Common myeloid progenitor, CD34-positive (primary cell): ENCODE measurements around the gene NCF4. TPM values are rescaled to one million over a fixed set of nuclear protein-coding genes. Genes with fewer than 3 reads are reported as not detected.
A peak's percentile ranks its signal among the peaks of the same experiment; 100 is the strongest.

Experiments
- CTCF ChIA-PET: fragments of 350-600 bp; sonication (Branson Sonifier 250); formaldehyde crosslinking; loops from one replicate; lab custom pipeline; 2021; ENCODE audit warnings: antibody characterized with exemption; lab: Charles Lee
- POLR2A ChIA-PET: fragments of 350-600 bp; sonication (Branson Sonifier 250); formaldehyde crosslinking; loops from one replicate; lab custom pipeline; 2021; ENCODE audit warnings: antibody characterized with exemption; lab: Charles Lee
- DNase-seq, 3 donors: peaks; one replicate each; pipeline versions ENCODE4 v3.0.0 to v3.0.0-alpha.2; 2013
- H3K27ac ChIP-seq, 2 experiments: 1 replicate in 1 of 2; 2 replicates in 1 of 2; pipeline ENCODE4 v1.7.0; 2013; ENCODE audit warnings: inconsistent platforms in 2 of 2, low read length in 2 of 2, mild to moderate bottlenecking in 2 of 2, low read depth in 1 of 2, moderate library complexity in 1 of 2; ENCODE audit not compliant: severe bottlenecking in 2 of 2, insufficient read depth in 1 of 2, poor library complexity in 1 of 2
- H3K27me3 ChIP-seq, 5 experiments: replicated peaks in 2 of 5; 1 replicate in 3 of 5; 2 replicates in 2 of 5; pipeline versions ENCODE4 v1.6.1 to v1.7.0; 2013; ENCODE audit warnings: low read length in 4 of 5, mild to moderate bottlenecking in 2 of 5, moderate library complexity in 2 of 5, inconsistent platforms in 1 of 5; ENCODE audit not compliant: insufficient read depth in 5 of 5, control insufficient read depth in 4 of 5
- H3K36me3 ChIP-seq, 4 experiments: 1 replicate in 2 of 4; 2 replicates in 2 of 4; pipeline versions ENCODE4 v1.6.1 to v1.7.0; 2013; ENCODE audit warnings: low read length in 3 of 4, control low read depth in 1 of 4, mild to moderate bottlenecking in 1 of 4; ENCODE audit not compliant: control insufficient read depth in 4 of 4, insufficient read depth in 4 of 4
- H3K4me1 ChIP-seq, 4 experiments: 1 replicate in 3 of 4; 2 replicates in 1 of 4; pipeline versions ENCODE4 v1.6.1 to v1.7.1; 2013; ENCODE audit warnings: low read length in 3 of 4, mild to moderate bottlenecking in 3 of 4, control low read depth in 1 of 4, inconsistent platforms in 1 of 4, moderate library complexity in 1 of 4; ENCODE audit not compliant: control insufficient read depth in 4 of 4, insufficient read depth in 4 of 4; ENCODE audit errors: control extremely low read depth in 1 of 4
- H3K4me3 ChIP-seq, 7 experiments: 1 replicate in 4 of 7; 2 replicates in 3 of 7; pipeline versions ENCODE4 v1.5.1 to v1.7.0; 2013; ENCODE audit warnings: mild to moderate bottlenecking in 7 of 7, low read length in 6 of 7, moderate library complexity in 6 of 7, inconsistent platforms in 2 of 7, low read depth in 2 of 7, control low read depth in 1 of 7; ENCODE audit not compliant: insufficient read depth in 4 of 7, control insufficient read depth in 1 of 7; ENCODE audit errors: extremely low read depth in 1 of 7
- H3K9me3 ChIP-seq, 5 experiments: 1 replicate in 4 of 5; 2 replicates in 1 of 5; pipeline versions ENCODE4 v1.6.1 to v1.7.1; 2013; ENCODE audit warnings: low read length in 4 of 5, mild to moderate bottlenecking in 2 of 5, inconsistent platforms in 1 of 5, low read depth in 1 of 5, moderate library complexity in 1 of 5; ENCODE audit not compliant: control insufficient read depth in 4 of 5, insufficient read depth in 2 of 5; ENCODE audit errors: control extremely low read depth in 1 of 5
- WGBS: methylation state at CpG from one replicate; pipeline ENCODE4 v1.1.5; 2013; ENCODE audit not compliant: insufficient coverage; 5-methylcytosine and 5-hydroxymethylcytosine counted together
- polyA plus RNA-seq: library from polyadenylated mRNA; unstranded; fragments of 120-200 nt; gene quantifications from one replicate; pipeline ENCODE4 v1.2.1, GENCODE V29; 2013

The NCF4 gene
- polyA plus RNA-seq: 56.0 TPM

DNA sequence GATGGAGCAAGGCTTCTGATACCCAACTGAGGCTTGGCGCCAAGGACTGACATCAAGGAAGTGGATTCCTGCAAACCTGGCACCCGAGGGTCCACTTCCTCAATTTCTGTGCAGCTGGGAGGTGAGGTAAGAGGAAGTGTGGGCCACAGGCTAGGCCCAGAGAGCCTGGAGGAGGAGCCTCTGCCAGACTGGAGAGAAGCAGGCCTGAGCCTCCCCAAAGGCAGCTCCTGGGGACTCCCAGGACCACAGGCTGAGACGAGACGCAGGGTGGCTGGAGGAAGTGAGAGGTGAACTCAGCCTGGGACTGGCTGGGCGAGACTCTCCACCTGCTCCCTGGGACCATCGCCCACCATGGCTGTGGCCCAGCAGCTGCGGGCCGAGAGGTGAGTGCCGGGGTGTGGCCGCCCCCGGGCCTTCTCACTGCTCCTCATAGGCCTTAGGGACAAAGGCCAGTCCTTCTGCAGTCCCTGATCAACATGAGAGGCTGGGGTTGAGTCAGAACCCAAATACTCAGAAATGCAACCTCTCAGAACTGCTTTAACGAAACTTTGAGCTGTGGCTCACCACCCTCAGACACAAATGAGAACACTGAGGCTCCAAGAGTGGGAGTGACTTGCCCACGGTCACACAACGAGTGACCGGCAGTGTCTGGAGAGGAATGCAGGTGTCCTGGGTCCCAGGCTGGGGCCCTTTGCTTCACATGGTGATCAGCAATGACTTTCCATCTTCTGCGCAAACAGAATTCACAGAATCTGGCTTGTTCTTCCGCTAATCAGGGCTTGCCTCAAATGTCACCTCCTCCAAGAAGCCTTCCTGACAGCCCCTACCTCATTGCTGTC lies at the start of gene NCF4:
TSS of gene NCF4 (plus strand) at position 186 of the 839 bp plus-strand sequence. CDS start at position 352, 166 bp downstream.
- ChIA-PET POLR2A (interaction anchor here (0.8 to 1.0 kb wide), 2 partner anchors 117 to 121 kb away, joined by 3 to 4 read pairs; no protein-coding TSS in a partner anchor), CTCF (interaction anchor here (0.9 to 3.1 kb wide), 4 partner anchors 13 to 311 kb away, joined by 3 to 10 read pairs (median 4); no protein-coding TSS in a partner anchor)
- peak within 1 kb of the TSS in 6 of 7 experiments; percentile 21 to 67 (median 62) for H3K4me3 ChIP-seq
- peaks cover 9 to 91% (median 61%) of the 10 kb centered on the region in 4 experiments for H3K4me1 ChIP-seq
- 60% methylated on average over 13 of the region's 17 CpGs for WGBS
- H3K27me3 ChIP-seq: no peaks in the 10 kb centered on the region
- H3K36me3 ChIP-seq: peaks cover 0 to 35% (median 14%) of the 10 kb centered on the region in 4 experiments
- peak within 1 kb of the TSS; percentile 92 to 97 for H3K27ac ChIP-seq
- H3K9me3 ChIP-seq: no peaks in the 10 kb centered on the region
- DNase-seq: peak; percentile 93 to 99 (median 98)

DNA sequence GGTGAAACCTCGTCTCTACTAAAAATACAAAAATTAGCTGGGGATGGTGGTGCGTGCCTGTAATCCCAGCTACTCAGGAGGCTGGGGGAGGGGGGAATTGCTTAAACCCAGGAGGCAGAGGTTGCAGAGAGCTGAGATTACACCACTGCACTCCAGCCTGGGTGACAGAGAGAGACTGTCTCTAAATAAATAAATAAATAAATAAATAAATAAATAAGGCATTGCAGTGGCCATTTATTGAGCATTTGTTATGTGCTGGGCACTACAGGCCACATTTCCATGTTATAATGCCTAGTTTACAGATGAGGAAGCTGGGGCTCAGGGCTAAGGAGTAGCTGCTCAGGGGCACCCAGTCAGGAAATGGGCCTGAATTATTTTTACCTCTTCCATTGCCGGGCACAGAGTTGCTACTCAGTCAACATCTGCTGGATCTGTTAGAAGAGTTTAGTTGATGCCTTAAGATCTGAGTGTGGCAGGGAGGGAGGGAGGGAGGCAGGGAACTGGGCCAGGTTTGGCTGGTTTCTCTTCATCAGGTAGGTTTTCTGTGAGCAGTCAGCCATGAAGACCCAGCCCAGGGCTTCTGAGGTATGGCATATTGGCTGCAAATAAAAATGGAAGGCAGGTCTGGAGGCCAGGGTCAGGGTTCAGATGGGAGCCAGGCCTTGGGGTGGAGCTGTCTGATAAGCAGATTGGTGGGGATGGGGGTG lies 49.6 kb upstream of the NCF4 start:
- CTCF ChIA-PET: interaction anchor here (1.5 kb wide), 1 partner anchor 9 kb away, joined by 3 read pairs; no protein-coding TSS in a partner anchor
- H3K4me3 ChIP-seq: no peak overlapping the region
- peaks cover 0 to 35% (median 20%) of the 10 kb centered on the region in 5 experiments for H3K27me3 ChIP-seq
- POLR2A ChIA-PET: no interaction called here
- no CpG with 5 or more reads among the region's 3 CpGs for WGBS
- DNase-seq: no peak
- H3K36me3 ChIP-seq: no peaks in the 10 kb centered on the region
- H3K9me3 ChIP-seq: no peaks in the 10 kb centered on the region
- H3K27ac ChIP-seq: no peak overlapping the region
- H3K4me1 ChIP-seq: peaks cover 0 to 9% (median 6%) of the 10 kb centered on the region in 4 experiments

GRCh38 chr22:36814801-36815200 lies 46.0 kb upstream of the NCF4 start:
- POLR2A ChIA-PET: interaction anchor here (0.7 kb wide), 1 partner anchor 13 kb away, joined by 4 read pairs; no protein-coding TSS in a partner anchor
- H3K27me3 ChIP-seq: peaks cover 3 to 70% (median 38%) of the 10 kb centered on the region in 5 experiments
- CTCF ChIA-PET: interaction anchor here (1.1 kb wide), 1 partner anchor 34 kb away, joined by 3 read pairs; no protein-coding TSS in a partner anchor
- DNase-seq: no peak
- H3K36me3 ChIP-seq: no peaks in the 10 kb centered on the region
- no peak overlapping the region for H3K4me3 ChIP-seq
- H3K4me1 ChIP-seq: peaks cover 0 to 18% (median 16%) of the 10 kb centered on the region in 4 experiments
- no peaks in the 10 kb centered on the region for H3K9me3 ChIP-seq
- 76% methylated on average over 8 of the region's 10 CpGs for WGBS
- no peak overlapping the region for H3K27ac ChIP-seq

DNA sequence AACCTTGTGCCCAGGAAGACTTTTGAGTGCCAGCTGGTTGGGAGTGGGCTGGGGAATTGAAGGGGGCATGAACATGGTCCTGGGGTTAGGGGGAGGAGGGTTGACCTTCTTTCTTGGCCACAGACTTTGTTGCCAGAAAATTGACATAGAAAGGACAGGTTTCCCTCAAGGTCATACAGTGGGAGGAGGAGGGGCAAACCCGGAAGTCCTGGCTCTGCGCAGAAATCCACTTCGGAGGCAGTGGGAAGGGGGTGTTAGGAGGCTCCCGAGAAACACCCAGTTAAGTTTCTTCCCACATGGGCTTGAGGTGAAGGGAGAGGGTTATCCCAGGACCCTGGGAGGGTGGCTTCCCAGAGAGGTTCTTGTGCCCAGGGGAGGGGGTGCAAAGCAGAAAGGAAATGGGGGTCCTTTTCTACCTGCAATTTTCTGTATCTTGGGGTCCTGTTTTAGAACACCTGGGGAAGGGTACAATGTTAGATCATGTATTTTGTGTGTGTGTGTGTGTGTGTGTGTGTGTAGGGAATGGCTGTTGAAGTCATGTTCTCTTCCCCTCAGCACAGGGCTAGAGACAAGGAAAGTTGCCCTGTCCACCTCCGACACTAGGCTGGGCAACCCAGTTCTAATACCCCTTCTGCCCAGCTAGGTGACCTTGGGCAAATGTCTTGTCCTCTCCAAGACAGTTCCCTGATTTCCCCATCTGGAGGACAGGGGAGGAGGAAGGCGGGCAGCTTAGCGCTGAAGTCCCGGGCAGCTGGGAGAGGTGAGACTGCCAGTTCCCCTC lies 45.1 kb upstream of the NCF4 start:
- peaks cover 0 to 18% (median 16%) of the 10 kb centered on the region in 4 experiments for H3K4me1 ChIP-seq
- peak overlapping the region in 2 of 7 experiments; percentile 57 to 60 for H3K4me3 ChIP-seq
- H3K9me3 ChIP-seq: no peaks in the 10 kb centered on the region
- no peak for DNase-seq
- H3K27ac ChIP-seq: no peak overlapping the region
- no peaks in the 10 kb centered on the region for H3K36me3 ChIP-seq
- ChIA-PET POLR2A (no interaction called here), CTCF (no interaction called here)
- WGBS: 39% methylated on average over 7 of the region's 8 CpGs
- peaks cover 5 to 77% (median 45%) of the 10 kb centered on the region in 5 experiments for H3K27me3 ChIP-seq

DNA sequence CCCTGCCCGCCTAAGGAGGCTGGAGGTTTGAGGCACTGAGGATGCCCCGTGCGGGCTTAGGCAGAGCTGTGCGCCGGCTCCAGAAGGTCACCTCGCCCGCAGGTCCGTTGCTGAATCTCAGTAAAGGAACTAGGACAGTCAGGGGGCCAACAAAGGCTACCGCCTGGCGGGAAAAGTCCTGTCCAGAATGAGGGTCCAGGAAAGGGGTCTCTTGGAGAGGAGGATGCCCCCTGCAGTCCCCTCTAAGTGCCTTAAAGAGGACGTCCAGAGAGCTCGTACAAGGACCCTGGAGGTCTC lies 44.5 kb upstream of the NCF4 start:
- peak in 2 of 3 donors; percentile 32 to 40 for DNase-seq
- Histone ChIP-seq H3K4me3 (peak overlapping the region in 5 of 7 experiments; percentile 34 to 63 (median 57)), H3K9me3 (no peaks in the 10 kb centered on the region), H3K4me1 (peaks cover 0 to 18% (median 16%) of the 10 kb centered on the region in 4 experiments), H3K27ac (no peak overlapping the region), H3K36me3 (no peaks in the 10 kb centered on the region), H3K27me3 (peaks cover 5 to 77% (median 45%) of the 10 kb centered on the region in 5 experiments)
- ChIA-PET CTCF (no interaction called here), POLR2A (no interaction called here)
- WGBS: 0% methylated on average over 12 of the region's 12 CpGs

GRCh38 chr22:36816636-36817524 lies 43.9 kb upstream of the NCF4 start, which contains the start of gene PVALB:
Gene PVALB, minus strand, starts transcription at chr22:36817035. Its CDS starts 30 bp downstream, at chr22:36817005.
- 1% methylated on average over 63 of the region's 75 CpGs for WGBS
- peaks cover 5 to 77% (median 45%) of the 10 kb centered on the region in 5 experiments for H3K27me3 ChIP-seq
- no peaks in the 10 kb centered on the region for H3K9me3 ChIP-seq
- CTCF ChIA-PET: no interaction called here
- no peak within 1 kb of the TSS for H3K27ac ChIP-seq
- no peaks in the 10 kb centered on the region for H3K36me3 ChIP-seq
- H3K4me1 ChIP-seq: peaks cover 0 to 18% (median 16%) of the 10 kb centered on the region in 4 experiments
- POLR2A ChIA-PET: no interaction called here
- peak within 1 kb of the TSS in 6 of 7 experiments; percentile 26 to 63 (median 50) for H3K4me3 ChIP-seq
- peak; percentile 43 to 82 (median 74) for DNase-seq
